Bronchial epithelial cell (primary cell): ENCODE results near the gene TMEM43. TPM values are rescaled to one million over a fixed set of nuclear protein-coding genes. Genes with fewer than 3 reads are reported as not detected.

Experiments
- DNase-seq: peaks from one replicate; pipeline ENCODE4 v3.0.0-alpha.2; 2010; ENCODE audit warnings: low read depth
- FAIRE-seq: peaks from 2 replicates; lab custom pipeline; 2011; peaks lifted over from hg19 to GRCh38; lab: Jason Lieb, UNC
- H3K27me3 ChIP-seq: 2 replicates; pipeline ENCODE4 v1.5.1; 2011; ENCODE audit warnings: low read length; ENCODE audit not compliant: control insufficient read depth, insufficient read depth
- H3K36me3 ChIP-seq: 2 replicates; pipeline ENCODE4 v1.5.1; 2011; ENCODE audit warnings: low read length; ENCODE audit not compliant: control insufficient read depth, insufficient read depth
- H3K4me3 ChIP-seq: 2 replicates; pipeline ENCODE4 v1.5.1; 2011; ENCODE audit warnings: mild to moderate bottlenecking, low read depth, low read length, control low read depth
- CTCF ChIP-seq: IDR thresholded peaks from 2 replicates; pipeline ENCODE4 v1.5.1; 2011; ENCODE audit warnings: mild to moderate bottlenecking, moderate library complexity, low read length, control low read depth, inconsistent platforms; ENCODE audit not compliant: insufficient read depth, severe bottlenecking
- total RNA-seq: library from RNA; depleted of rRNA; stranded (reverse); fragments of >200 nt; gene quantifications from 2 replicates; pipeline ENCODE4 v1.2.1, GENCODE V29; 2014

Gene TMEM43
- total RNA-seq, 1 donor from 2014 or later = 88.5 TPM

DNA sequence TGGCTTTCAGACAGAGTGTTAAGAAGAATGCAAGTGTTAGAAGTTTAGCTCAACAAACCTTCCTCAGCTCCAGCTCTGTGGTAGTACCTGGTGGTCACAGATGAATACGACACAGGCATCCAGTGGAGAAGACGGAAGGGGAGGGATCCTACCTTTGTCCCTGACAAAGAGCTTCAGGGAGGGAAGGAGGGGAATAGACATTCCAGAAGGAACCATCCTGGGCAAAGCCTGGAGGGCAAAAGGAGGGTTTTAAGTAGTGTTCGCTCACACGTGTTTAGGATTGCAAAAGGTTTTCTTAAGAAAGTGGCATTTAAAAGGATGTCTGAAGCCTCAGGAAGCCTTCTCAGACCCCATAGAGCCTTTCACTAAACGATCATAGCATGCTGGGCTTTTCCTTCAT lies 3.0 kb upstream of the TMEM43 start:
- no peaks in the 10 kb centered on the region for H3K27me3 ChIP-seq
- peaks cover 5% of the 10 kb centered on the region for H3K36me3 ChIP-seq
- FAIRE-seq = no peak

DNA sequence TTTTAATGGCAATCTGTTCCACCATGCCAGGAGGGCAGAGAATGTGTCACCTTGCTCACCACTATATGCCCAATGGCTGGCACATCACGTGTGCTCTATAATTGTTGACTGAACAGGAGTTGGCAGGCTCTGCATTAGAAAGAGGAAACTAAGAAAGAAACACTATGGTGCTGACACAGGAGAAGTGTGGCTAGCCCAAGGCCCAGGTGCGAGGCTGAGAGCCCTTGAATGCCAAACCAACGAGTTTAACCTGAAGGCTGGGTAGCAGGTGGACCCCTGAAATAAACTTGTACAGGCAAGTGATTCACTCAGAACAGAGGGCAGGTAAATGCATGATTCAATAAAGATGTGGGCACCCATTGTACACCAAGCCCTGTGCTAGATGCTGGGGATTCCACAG lies 2.6 kb upstream of the TMEM43 start:
- Histone ChIP-seq H3K4me3 (no peak overlapping the region), H3K36me3 (peaks cover 7% of the 10 kb centered on the region), H3K27me3 (no peaks in the 10 kb centered on the region)
- no peak for TF ChIP-seq CTCF
- DNase-seq (no peak), FAIRE-seq (no peak)

More for the DNA sequence above, 3.0 kb upstream of the TMEM43 start:
- no peak overlapping the region for H3K4me3 ChIP-seq
- no peak for DNase-seq
- no peak for TF ChIP-seq CTCF

DNA sequence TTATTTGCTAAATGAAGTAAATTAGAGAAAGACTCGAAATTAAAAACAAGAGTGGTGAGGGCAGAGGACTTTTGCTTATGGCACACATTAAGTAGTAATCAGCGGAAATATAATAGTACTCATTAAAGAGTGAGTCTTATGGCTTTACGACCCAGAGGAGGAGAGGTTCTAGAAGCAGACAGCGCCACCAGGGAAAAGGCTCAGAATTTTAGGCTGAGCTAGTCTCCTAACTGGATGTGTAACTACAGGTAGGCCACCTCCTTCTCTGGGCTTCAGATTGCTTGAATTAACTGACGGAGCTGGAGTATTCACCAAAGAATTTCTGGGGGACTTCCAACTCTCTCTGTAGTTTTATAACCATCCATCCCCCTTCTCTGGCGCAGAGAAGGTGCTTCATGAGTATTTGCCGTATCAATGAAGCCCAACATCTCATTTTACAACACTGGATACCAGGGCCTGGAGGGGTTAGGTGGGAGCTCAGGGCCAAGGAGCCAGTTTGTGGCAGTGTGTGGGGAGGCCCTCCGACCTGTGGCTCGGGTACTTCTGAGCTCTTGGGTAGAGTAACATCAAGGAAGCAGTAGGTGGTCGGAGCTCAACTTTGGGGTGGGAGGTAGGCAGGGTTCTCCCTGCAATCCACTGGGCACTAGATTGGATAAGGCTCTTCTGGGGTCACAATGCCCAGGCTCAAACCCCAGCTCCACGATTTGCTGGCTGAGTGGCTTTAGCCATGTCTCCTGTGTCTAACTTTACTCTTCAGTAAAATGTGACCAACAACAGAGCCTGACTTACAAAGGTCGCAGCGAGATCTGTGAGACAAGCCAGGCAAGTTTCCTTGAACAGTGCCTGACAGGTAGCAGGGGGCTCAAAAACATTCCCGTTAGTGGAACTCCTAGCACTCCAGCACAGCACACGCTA lies 1.3 kb upstream of the TMEM43 start:
- peaks cover 12% of the 10 kb centered on the region for H3K36me3 ChIP-seq
- TF ChIP-seq CTCF = no peak
- H3K27me3 ChIP-seq = no peaks in the 10 kb centered on the region
- DNase-seq (no peak), FAIRE-seq (no peak)
- H3K4me3 ChIP-seq = peak overlapping the region; percentile 87

DNA sequence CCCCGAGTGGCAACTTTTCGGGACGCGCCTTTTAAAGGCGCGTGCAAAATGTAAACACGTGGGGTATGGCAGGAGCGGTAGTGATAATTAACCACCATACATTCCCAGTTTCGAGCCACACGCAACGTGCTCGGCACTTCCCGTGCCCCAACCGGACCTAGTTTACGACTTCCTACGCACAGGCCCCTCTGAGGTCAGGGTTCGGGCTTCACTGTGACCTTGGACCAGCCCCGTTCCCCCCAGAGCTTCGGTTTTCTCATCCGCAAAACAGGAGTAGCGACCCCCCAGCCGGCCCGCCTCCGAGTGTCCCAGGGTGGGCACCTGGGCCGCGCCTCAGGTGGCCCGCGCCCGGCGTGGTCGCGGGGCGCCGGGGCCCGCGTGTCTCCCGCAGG lies 633 bp upstream of the TMEM43 start:
- H3K36me3 ChIP-seq = peaks cover 13% of the 10 kb centered on the region
- no peak for FAIRE-seq
- DNase-seq = no peak
- H3K27me3 ChIP-seq = no peaks in the 10 kb centered on the region
- TF ChIP-seq CTCF = no peak
- H3K4me3 ChIP-seq = peak overlapping the region; percentile 87

- FAIRE-seq (no peak), DNase-seq (peak; percentile 93)
- H3K4me3 ChIP-seq = peak overlapping the region; percentile 87
- no peaks in the 10 kb centered on the region for H3K27me3 ChIP-seq
- peaks cover 19% of the 10 kb centered on the region for H3K36me3 ChIP-seq
- TF ChIP-seq CTCF = peak; percentile 42
Observed at GRCh38 chr3:14125193-14126016, 553 bp downstream of the TMEM43 start.
